Fibroblast of skin of back (primary cell): ENCODE results near the gene CFAP97D1. TPM values are rescaled to one million over a fixed set of nuclear protein-coding genes. Genes with fewer than 3 reads are reported as not detected.
A peak's percentile ranks its signal among the peaks of the same experiment; 100 is the strongest.

ENCODE experiments used
- DNase-seq: peaks from one replicate; pipeline ENCODE4 v3.0.0-alpha.2; 2013
- polyA plus RNA-seq, 2 experiments: library from polyadenylated mRNA; unstranded; fragments of 120-200 nt; gene quantifications; one replicate each; pipeline ENCODE4 v1.2.1, GENCODE V29; 2013; ENCODE audit not compliant: insufficient read length in 2 of 2

Gene CFAP97D1
- not detected for polyA plus RNA-seq (2013, experiment 1 of 2; ENCODE audit: insufficient read length)
- not detected for polyA plus RNA-seq (2013, experiment 2 of 2; ENCODE audit: insufficient read length)

GRCh38 chr17:43780135-43780534, at the start of gene CFAP97D1:
CFAP97D1 (plus strand) TSS chr17:43780435; CDS start chr17:43780463, 28 bp downstream.
- DNase-seq = no peak

DNA sequence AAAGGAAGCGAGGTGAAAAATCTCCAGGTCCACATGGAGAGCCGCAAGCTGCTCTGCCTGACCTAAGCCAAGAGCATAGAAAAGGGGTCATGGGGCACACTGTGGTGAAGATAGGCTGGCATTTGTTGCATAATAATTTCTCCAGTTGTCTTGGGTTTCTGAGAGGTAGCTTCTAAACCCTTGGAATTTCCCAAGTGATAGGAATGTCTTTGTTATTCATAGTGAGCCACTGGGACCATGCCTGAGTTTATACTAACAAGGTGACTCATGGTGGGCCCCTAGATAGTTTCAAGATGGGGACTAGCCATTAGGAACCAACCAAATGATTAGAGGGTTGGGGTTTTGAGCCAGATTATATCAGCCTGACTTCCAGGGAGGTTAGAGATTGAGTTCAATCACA, 47.3 kb upstream of the CFAP97D1 start:
- peak; percentile 89 for DNase-seq

DNA sequence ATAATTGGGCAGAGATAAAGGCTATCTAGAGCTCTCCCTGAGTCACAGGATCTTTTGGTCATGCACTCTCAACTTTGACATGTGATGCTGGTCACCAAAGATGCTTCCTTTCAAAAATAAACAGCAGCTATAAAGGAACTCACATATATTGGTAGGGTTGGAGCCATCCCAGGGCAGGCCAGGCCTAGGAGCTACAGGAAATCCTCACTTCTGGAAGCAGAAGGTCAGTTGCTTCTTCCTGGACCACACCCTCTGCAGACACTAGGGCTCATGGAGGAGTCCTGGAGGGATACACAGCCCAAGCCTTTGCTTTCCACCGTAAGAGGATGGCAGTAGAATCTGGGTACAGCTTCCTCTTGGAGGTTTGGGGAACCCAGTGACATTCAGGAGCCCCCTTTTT, 46.3 kb upstream of the CFAP97D1 start:
- DNase-seq = no peak

DNA sequence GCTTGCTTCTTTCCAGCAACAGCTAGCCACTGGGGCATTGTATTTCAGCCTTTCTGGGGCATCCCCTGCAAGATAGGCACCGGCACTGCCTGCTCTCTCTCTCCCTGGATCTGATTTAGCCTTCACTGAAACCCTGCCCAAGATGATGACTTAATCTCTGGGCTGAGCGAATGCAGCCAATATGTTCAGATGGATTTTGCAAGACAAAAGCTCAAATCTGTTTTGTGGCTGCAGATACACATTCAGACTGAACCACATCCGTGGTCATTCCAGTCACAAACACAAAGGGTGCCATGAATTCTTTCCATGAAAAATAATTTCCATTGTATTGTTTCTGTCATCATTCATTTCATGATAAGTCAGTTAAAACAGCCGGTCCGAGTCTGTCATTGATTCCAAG, 45.9 kb upstream of the CFAP97D1 start:
- peak; percentile 77 for DNase-seq

- peak; percentile 26 for DNase-seq
Measured at GRCh38 chr17:43736389-43736788, 43.8 kb upstream of the CFAP97D1 start.

GRCh38 chr17:43737722-43738121, 42.5 kb upstream of the CFAP97D1 start:
- no peak for DNase-seq

- peak; percentile 88 for DNase-seq
Measured at GRCh38 chr17:43740541-43740940, 39.7 kb upstream of the CFAP97D1 start.

DNA sequence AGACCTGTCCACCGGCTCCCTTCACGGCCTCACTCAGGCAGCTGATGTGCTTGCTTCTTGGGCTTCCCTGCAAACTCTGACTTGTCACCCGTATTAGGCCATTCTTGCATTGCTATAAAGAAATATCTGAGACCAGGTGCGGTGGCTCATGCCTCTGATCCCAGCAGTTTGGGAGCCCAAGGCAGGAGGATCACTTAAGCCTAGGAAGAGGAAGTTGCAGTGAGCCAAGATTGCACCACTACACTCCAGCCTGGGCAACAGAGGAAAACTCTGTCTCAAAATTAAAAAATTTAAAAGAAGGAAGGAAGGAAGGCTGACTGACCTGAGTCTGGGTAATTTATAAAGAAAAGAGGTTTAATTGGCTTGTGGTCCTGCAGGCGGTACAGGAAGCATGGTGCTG, 38.6 kb upstream of the CFAP97D1 start:
- DNase-seq = no peak

DNA sequence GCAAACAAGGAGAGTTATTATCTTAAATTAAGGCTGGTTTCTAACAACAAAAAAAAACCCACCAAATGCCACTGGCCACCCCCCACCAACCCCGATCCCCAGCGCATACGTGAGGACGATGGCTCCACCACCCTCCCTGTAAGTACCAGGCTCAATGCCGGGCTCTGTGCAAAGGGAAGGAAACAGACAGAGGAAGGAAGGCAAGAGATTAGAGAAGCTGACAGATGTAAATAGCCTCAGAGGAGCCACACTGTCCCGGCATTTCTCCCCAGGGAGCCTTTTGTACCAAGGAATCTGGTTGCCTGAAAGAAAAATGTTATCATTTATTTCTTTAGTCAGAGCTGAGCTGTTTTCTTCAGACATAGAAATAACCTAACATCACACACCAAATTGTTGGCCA, 34.7 kb upstream of the CFAP97D1 start:
- DNase-seq = peak; percentile 60

GRCh38 chr17:43750153-43750552, 30.1 kb upstream of the CFAP97D1 start:
- no peak for DNase-seq

DNA sequence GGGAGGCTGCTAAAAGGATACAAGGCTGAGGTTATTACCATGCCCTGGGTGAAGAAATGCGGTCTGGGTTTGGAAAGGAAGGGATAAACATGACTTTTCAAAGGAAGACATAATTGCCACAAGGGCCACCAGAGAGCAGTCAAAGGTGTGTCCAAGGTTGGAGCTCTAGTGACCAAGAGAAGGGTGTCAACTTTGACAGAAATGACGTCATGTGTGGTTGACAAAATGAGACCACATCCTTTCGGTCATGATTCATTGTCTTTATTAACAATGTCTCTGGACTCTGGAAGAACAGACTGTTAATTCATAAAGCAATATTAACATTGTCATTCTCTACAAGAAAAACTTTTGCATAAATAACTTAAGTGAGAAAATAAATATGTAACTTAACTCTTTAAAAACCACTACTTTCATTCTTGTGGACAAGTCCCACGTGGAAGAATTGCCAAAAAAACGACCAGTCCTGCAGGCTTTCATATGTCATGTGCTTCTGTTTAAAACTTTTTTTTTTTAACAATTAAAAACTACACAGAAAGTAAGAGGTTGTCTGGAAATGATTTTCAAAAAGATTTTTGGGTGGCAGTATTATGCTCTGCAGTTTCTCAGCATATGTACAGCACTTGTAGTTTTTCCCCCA, 26.6 kb upstream of the CFAP97D1 start:
- peak; percentile 68 for DNase-seq

DNA sequence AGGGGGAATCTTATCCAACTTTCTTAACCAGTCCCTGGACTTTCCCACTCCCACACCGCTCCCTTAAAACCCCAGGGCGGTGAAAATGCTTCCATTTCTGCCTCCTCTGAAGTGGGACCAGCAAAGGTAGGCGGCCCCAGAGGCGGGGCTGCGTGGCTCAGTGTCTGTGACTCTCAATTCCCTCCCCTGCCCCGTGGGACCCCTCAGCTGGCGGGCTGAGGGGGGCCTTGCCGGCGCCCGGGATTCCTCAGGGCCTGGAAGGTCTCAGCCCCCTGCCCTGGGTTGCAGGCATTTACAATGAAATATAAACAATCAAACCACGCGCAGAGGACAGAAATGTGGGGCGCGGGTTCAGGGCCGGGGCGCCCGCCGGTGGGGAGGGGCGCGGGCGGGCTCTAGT, 25.3 kb upstream of the CFAP97D1 start:
- no peak for DNase-seq

DNA sequence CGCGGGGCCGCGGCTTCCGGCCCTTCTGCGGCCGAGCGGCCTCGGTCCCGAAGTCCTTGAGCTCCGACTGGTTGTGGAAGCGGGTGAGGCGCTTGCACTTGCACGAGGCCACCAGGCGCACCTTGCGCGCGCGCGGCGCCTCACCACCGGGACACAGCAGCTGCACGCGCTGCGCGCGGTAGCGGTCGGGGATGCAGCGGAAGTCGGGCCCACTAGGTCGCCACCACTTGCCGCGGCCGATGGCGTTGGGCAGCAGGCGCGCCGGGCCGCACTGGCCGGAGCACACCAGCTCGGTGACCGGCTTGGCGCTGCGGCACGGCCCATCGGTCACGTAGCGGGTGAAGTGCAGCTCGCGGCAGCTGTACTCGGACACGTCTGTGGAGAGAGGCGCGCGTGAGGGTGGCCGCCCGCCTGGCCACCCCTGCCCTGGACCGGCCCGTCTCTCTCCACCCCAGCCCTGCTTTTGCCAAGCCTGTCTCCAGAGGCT, 24.8 kb upstream of the CFAP97D1 start:
- DNase-seq = peak; percentile 27

- DNase-seq = no peak
Measured at GRCh38 chr17:43756201-43756600, 24.0 kb upstream of the CFAP97D1 start.

GRCh38 chr17:43757171-43757660, 23.0 kb upstream of the CFAP97D1 start:
- DNase-seq = no peak

- no peak for DNase-seq
Measured at GRCh38 chr17:43758086-43758485, 22.1 kb upstream of the CFAP97D1 start.

GRCh38 chr17:43758497-43759174, 21.6 kb upstream of the CFAP97D1 start, which contains the start of gene SOST:
SOST (minus strand) TSS chr17:43758791; CDS start chr17:43758741, 50 bp downstream.
- no peak for DNase-seq

DNA sequence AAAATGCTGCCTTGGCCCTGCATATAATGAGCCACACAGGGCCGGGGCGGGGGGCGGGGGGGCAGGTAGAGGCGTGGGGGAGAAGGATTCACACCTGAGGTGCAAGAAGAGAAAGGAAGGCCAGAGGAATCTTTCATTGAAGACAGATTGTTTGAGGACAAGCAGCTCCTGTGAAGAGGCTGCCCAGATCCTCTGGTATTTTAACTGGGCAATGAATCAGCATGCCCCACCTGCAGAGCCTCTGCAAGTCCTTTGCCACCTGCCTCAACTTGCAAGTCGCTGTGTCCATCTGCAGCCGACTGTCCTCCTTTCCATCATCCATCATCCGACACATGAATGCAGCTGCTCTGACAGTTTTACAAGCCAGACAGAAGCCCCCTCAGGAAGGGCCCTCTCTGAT, 20.4 kb upstream of the CFAP97D1 start:
- DNase-seq = no peak

DNA sequence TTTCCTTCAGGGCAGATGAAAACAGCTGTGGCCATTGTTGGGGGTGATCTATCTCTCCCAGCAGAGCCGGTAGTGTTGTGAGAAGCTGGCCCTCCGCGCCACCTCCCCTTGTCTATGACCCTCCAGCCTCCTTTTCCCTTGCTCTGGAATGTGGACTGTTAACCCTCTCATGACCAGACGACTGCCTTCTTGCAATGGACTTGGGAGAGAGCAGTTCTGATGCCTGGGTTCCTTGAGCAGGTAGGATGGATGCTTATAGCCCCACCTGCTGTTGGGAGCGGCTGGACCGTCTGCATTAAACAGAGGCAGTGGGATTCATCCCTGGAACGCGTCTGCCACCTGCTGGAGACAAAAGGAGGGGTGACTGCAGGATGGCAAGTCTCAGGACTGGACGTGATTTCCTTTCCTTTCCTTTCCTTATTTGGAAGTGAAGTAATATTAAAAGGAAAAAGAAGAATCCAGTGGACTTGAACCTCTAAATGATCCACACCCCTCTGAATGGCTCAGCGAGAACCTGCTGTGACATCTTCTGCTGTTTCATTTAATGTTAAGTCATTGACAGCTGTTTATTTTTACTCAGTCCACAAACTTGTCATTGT, 19.9 kb upstream of the CFAP97D1 start:
- peak; percentile 87 for DNase-seq

DNA sequence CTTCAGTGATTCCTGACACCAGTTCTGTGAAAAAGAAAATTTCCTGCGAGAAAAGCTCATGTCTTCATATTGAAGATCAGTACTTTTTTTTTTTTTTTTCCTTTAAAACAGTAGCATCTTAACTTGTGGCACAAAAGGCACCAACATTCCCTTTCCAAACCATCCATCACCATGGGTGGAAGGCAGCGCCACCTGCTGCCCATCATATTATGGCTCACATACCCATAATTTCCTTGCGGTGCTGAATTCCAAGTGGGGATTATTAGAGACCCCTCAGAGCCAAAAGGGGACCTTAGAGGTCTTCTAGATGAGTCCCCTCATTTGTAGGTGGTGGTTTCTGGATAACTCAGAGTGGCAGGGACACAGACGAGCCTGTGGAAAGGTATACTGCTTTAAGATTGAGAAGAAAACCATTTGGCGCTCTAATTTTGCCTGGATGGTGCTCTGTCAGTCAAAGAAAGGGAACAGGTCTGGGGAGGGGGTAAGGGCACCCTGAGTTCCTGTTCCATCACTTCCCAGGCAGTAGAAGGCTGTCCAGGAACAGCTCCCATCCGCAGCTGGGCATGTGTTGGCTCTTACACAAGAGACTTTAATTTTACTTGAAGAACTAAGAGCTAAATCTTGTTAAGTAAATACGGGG, 13.7 kb upstream of the CFAP97D1 start:
- peak; percentile 54 for DNase-seq

- no peak for DNase-seq
Measured at GRCh38 chr17:43767053-43767712, 13.1 kb upstream of the CFAP97D1 start.

- DNase-seq = no peak
Measured at GRCh38 chr17:43767713-43768059, 12.5 kb upstream of the CFAP97D1 start.
